ENCODE results near the gene USH2A.

USH2A gene

DNA sequence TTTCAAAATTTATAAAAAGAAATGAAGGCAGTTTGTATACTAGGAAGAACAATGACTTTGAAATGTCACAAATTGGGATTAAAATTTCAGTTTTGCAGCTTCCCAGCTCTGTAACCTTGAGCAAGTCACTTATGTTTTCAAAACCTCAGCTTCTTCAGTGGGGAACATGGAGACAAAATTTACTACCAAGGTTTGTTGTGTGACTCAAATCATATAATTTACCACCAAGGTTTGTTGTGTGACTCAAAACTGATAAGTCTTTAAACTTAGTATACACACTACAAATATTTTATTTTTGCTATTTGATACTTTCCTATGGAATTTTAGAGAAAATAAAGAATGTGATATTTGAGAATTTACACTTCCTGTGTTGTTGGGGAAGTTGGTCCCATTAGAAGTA lies 636.3 kb downstream of the USH2A start:
- no peak for DNase-seq (ENCODE audit: low read depth)

DNA sequence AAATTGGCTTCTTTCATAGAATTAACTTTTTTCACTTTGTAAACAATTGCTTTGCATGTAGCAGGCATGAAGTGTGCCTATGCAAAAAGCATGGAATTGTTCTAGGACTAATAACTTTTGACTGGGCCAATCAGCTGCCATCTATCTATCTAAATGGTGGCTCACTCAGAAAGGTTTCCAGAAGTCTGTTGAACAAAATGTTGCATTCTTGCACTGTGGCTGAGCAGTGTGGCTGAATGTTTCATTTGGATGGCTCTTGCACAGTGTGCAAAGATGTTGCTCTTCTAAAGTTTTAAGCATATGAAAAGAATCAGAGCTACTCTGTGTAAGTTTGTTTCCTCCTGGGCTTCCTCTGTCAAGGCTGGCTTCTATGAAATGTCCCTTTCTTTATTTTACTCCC lies 642.6 kb downstream of the USH2A start:
- DNase-seq (ENCODE audit: low read depth), result no peak

DNA sequence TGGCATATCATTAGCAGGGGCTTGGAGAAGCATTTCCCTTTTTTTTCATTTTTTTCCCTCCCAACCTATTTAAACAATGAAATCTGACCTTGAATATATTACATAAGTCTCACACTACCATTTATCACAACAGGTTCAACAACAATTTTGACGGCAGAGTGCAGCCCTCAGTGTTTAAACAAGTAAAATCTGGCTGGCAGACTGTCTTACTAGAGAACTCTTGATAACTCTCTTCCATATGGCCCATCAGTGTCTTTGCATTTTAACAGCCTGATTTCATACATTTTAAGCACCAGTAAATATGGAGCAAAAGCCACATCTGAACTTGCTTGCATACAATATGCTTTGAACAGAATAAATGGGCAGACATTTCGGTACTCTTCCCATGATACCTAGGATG lies 643.1 kb downstream of the USH2A start:
- DNase-seq (ENCODE audit: low read depth), result no peak

DNA sequence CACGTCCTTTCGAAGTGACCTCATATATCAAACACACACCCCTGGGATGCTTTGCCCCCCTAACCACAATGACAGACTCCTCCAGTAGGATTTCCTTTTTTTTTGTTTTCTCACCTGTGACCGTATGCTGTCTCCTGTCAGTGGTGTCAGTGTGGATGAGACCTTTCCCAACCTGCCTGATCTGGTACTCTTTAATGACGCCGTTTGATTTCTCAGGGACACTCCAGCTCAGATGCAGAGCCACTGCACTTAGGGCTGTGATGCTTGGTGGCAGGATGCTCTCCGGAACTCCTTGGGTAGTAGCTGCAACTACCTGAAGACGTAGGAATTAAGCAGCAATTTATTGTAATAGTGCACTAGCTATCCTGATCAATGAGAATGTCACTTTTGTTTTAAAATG lies 643.5 kb downstream of the USH2A start:
- no peak for DNase-seq (ENCODE audit: low read depth)

DNA sequence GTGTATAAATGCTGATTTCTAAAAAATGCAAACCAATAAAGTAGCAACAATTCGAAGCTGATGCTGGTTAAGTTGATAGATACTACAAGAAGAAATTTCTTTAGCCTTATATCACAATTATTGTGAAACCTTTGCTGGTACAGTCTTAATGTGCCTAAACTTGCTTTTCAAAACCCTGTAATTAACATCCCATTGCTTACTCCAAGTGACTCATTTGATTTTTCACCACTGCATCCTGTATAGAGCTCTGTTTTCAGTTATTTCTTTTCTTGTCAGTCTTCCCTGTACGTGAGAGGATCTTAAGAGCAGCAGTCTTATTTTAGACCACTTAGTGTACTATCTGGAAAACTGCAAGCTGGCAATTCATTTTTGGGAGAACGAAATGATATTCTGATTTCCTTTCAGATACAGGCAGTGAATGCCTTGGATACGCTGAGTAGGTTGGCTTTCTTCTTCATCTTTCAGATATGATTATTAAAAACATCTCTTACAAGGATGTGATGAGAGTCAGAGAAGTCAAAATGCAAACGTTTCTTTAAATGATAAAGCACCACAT lies 645.8 kb downstream of the USH2A start:
- DNase-seq (ENCODE audit: low read depth), result peak; percentile 33

DNA sequence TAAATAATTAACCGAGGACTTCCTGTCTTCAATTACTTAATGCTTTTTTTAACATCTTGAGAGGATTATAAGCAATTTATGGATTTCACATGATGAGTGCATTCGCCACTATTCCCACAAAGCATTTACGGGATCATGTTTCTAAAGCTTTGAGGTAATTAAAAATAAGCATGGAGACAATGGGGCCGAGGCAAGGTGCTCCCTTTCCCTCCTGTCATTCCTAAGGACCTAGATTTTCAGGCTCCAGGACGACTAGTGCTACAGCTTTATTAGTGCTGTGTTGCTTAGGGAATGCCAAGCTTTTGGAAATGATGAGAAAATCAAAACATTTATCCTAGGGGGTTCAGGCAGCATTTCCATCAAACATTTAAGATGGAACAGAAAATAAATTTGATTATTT lies 646.9 kb downstream of the USH2A start:
- no peak for DNase-seq (ENCODE audit: low read depth)

DNA sequence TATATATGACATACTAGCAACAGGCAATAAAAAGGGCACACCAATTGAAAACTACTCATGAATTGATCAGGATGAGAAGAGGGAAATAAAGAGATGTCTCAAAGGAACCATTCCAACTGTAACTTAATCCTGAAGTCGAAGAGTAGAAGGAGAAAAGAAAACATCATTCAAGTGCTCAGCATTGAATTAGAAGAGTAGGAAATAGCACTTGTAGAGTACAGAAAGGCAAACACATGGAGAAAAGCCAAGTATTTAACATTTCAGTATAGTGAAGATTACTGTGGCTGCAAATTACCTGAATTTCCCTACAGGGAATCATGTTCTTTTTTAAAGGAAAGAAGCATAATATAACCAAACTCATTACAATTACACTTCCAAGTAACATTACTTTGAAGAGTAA lies 651.1 kb downstream of the USH2A start:
- DNase-seq (ENCODE audit: low read depth), result no peak

DNA sequence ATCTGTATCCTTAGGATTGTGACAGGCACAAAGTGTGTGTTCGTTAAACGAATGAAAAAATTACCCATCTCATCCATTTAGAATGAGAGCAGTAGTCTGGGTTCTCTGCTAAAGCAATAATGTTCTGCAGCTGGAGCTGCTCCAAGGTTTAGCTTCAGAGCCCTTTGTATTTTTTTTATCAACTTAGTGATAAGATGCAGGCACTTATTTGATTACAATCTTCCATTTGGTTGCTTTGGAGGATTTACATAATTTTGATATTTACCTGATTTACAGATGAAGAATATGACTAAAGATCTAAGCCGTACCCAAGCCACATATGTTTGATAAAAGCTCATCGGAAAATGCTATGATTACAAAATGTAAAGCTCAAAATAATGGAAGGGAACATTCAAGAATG lies 654.9 kb downstream of the USH2A start:
- no peak for DNase-seq (ENCODE audit: low read depth)

DNA sequence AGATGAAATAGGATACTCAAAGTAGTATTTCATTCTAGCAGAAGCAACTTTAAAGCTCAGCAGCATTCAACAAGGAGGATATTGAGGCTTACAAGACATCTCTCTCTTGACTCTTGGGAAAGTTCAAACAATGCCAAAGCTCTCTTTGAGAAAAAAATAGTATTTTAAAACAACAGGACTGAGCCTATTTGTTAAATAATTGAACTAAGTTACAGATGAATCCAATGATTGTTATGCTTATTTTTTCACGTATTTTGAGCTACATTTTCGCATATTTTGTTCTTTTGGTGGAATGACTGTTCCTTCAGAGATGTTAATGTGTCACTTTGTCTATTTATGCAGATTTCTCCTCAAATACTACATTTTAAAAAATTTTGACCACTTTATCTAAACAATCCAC lies 655.5 kb downstream of the USH2A start:
- DNase-seq (ENCODE audit: low read depth), result no peak

DNA sequence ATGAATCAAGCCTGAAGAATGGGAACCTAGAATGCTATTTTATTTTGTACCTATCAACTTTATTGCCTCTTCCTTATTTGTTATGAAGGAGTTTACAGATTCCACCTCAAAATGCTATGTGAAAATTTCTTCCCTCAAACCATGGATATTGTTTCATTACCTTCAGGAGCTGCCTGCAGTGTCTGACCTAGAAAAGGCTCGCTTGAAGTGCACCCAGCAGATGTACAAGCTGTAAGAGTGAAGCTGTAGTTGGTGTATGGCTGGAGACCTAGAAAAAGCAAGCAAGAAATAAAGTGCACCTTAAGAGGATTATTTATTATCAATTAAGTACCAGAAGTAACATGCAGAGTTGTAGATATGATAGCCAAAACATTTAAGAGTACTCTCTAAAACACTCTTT lies 656.7 kb downstream of the USH2A start:
- DNase-seq (ENCODE audit: low read depth), result no peak

DNA sequence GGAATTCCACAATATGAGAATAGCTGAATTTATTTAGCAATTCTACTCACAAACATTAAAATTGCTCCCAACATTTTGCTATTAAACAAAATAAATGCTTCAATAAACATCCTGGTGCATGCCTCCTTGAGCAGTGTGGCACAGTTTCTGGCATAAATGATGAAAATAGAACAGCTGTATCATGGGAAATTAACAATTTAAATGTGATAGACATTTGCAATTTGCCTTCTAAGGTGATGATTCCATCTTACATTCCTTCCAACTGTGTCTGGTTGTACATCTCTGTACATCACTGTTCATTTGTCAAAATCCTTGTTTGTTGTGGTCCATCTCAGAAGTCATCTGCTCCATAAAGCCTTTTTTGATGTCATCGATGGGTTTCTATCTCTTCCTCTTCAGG lies 657.4 kb downstream of the USH2A start:
- DNase-seq (ENCODE audit: low read depth), result no peak

DNA sequence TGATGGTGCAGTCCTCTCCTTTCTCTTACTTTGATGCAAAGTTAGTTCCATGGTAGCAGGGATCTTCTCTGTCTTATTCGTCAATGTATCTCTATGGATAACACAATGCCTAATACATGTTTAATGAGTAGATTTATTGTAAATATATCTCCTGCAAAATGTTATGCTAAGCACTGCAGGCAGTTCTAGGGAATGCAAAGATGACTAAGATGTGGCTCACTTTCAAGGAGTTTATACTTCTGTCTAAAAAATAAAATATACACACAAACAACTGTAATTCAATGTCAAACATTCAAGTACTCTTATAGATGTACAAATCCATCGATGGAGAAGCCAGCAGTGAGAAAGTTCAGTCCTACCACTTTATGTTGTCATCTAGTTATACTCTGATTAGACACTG lies 661.8 kb downstream of the USH2A start:
- DNase-seq (ENCODE audit: low read depth), result no peak

DNA sequence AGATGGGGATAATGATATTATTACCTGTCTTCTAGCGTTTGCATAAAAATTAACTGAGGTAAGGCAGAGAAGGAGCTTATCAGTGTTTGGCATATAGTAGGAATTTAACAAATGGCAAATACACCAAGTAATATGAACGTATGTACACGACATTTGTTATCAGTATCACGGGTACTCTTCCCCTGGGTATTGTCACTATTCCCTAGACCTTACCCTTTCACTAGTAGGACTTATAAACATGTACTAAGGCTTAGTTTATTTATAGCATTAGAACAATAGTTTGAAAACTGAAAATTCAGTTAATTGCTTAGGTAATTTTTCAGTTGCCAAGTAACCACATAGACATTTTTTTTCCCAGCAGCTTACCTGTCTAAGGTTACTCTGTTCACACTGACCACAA lies 669.1 kb downstream of the USH2A start:
- DNase-seq (ENCODE audit: low read depth), result no peak

DNA sequence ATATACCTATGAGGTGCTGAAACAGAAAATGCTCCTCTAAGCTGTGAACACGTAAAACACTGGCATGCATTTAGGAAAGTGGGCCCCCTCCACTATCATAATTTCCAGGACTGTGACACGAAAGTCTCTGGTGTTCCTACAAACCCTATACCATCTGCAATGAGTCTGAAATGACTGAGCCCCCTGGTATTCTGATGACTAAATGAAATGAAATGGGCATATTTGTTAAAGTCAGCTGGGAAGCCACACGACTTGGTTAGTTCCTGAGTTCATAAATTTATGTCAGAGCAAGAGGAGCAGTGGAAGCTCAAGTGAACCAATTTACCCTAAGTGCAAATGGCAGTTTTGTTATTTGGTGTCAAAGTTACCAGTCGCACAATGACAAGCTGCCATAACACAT lies 673.8 kb downstream of the USH2A start:
- DNase-seq (ENCODE audit: low read depth), result peak; percentile 73

DNA sequence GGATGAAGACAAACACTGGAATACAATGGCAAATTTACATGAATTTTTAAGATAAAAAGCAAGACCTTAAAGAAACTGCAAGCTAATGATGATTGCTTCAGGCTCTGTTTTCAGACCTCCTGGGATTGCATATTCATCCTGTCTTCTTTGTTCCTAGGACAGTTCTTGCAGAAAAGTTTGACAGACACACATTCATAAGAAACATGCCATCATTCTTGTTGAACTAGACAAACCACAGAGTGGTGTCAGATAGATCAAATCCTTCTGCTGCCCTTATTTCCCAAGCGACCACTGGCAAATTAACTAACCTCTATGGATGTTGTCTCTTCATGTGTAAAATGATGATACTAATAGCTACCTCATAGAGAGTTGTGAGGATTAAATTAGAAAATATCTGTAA lies 674.8 kb downstream of the USH2A start:
- no peak for DNase-seq (ENCODE audit: low read depth)

DNA sequence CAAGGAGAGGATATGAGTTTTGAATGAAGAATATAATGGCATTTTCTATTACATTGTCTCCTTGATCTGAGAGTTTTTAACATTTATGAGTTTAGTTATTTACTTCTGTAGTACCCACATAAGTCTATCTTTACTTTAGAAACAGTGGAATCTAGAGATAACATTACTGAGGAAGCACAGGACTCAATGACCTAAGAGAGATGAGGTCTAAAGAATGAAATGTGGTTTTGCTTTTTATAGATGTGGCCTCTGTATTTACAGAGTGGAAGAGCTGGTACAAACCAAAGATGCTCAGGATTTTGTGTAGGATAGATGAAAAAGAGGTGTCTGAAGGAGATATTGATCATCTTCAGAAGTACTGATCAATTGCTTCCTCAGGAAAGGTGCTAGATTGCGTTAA lies 678.8 kb downstream of the USH2A start:
- DNase-seq (ENCODE audit: low read depth), result no peak

DNA sequence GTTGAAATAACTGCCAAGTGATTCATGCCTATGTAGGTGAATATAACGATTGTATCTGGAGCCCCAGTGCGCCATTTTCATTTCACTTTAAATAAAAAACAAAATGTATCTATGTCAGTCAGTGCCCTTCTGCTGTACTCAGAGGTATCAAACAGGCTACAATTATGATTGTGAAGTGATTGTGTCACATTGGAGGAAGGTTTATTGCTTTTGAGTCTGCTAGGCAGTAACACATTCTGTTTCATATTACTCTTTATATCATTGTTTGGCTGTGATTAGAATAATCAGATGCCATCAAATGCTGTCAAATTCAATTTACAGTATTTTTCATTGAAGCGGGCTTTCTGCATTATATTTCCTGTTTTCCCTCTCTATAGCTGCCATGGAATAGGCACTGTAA lies 684.2 kb downstream of the USH2A start:
- DNase-seq (ENCODE audit: low read depth), result no peak

DNA sequence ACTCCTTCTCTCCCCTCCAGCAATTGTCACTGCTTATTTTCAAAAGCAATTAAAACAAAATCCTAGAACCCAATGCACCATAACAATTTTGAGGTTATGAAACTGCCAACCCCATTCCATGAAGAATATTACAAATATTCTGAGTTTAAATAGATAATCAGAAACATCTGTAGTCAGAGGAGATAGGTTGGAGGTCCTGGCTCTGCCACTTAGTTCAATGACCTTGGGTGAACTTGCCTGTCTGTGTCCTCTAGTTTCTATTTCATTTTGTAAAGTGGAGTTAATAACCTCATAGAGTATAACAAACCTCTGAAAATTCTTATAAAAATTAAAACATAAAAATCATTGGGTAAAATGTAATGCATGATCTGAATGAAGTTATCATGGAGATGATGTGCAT lies 691.5 kb downstream of the USH2A start:
- DNase-seq (ENCODE audit: low read depth), result peak; percentile 31

DNA sequence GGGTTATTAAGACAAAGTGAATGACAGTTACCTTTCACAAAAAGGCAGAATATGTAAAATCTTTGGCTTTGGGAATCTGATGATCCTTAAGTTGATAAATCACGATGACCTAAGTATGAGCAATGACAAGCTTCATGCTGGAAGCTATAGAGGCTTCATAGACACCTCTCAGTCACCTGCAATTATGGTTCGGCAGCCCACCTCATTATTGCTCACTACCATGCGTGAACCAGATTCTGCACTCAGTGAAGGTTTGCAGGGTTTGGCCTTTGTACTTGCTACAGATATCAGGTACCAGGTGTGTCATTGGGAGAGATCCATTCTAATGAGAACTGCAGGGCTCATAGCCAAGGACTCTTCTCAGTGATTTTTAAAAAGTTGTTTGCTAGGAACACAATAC lies 692.6 kb downstream of the USH2A start:
- no peak for DNase-seq (ENCODE audit: low read depth)

DNA sequence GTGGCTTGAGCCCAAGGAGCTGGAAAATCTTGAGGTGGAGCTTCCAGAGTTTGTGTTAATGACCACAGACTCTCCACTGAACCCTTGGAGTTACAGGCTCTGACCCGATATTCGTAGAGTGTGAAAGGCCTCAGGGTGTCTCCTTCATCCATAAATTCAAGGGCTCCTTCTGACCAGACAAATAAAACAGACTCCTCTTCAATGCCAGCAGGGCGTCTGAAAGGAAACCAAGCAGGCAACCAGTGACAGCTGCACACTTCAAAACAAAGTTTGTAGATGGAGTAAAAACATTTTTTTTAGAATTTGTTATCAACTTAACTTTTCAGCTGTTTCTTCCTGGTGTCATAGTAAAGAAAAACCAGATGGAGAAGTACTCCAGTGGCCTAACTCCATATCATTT lies 695.1 kb downstream of the USH2A start:
- no peak for DNase-seq (ENCODE audit: low read depth)

DNA sequence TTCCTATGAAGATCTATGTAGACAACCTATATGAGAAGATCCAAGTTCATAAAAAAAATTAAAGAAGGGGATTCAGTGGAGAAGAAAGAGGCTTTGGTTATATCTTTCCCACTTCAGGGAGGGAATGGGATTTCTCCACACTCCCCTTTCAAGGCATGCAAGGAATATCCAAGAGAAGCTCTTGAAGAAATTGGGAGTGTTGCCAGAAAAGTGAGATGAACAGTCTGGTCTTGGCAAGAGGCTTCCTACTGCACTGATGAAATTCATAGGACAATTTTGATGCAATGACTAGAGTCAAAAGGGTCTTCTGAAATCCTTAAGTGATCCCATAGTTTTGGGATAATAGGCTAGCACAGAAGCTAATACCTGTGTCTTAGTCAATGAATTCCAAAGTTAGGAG lies 703.1 kb downstream of the USH2A start:
- no peak for DNase-seq (ENCODE audit: low read depth)

DNA sequence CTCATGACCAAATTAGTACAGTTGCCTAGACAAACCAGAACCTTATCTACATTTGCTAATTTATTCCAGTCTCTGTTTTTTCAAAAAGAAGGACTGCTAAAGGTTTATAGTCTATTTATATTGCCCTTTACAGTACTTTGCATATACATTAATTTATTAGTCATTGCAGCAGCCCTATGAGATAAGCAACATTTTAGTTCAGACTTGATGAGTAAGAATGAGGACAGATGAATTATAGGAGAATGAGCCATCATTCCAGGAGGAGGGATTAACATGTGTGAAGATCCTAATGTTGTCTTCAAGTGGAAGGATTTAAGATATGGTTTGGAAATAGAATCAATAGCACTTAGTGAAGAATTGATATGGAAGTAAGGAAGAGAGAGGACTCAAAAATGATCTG lies 703.7 kb downstream of the USH2A start:
- no peak for DNase-seq (ENCODE audit: low read depth)

DNA sequence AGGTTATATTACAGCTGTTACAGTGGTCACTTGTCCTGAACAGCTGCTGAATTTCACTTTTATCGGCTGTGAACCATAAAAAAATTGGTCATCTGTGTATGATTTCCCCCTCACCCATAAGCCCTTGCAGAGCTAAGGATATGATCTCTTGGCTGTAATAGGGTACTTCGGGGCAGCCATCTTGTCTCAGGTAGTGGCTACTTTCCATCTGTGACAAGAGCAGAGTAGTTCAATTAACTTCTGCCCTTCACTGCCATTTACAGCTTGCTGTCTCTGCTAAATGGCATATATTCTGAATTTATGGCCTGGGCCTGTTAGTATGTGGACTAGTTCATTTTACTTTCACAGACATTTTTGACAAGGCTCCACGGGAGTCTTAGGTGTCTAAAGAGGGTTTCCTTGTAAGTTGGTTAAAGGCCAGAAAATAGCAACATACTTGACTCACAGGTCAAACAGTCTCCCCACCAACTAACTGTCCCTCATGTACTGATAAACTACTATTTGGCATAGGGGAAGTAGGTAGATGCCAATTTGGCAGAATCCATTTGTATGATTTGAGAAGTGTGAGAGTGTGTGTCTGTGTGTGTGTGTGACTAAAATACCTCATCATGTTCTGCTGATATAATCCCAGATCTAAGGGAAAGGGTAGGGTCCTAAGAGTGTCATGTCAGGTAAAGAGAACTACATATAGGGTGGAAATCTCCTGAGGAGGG lies 704.5 kb downstream of the USH2A start:
- no peak for DNase-seq (ENCODE audit: low read depth)

DNA sequence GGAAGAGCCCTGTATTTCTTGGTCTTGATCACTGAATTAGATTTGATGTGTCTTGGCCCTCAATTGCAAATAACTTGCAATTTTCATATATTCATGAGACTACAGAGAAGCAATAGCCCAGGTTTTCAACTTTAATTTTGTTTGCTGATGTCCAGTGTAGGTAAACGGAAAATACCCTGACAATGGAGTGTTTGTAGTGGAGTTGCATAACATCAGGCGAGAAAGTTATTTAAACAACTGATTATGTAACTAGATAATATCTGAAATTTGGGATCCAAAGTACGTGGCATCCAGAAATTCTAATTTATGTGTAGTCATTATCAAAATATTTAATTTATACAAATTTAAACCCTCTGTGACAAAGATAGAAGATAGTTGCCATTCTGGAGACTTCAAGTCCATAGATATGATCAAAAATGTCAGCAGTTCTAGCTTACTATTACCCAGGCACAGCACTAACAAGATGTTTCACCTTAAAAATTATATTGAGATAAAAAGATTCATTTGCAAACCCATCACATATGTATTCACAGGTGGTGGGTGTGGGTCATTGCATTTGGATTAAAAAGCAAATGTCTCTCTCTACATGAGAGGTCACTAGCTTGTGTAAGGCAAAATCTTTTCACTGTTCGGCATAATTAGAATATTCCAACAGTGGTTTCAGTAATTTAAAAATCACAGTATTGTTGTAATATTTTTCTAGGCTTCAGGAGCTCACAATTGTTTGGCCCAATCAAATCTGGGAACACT lies 705.4 kb downstream of the USH2A start:
- DNase-seq (ENCODE audit: low read depth), result no peak
